GM18508 (cell line): ENCODE measurements around the gene KIF19.

Experiments used
- ATAC-seq: cut with Tn5 transposase; IDR thresholded peaks from one replicate; pipeline ENCODE4 v1.9.1; 2021; ENCODE audit warnings: moderate number of reproducible peaks; ENCODE audit not compliant: insufficient read depth, unreplicated experiment

Gene KIF19

GRCh38 chr17:74304184-74304583, 21.8 kb upstream of the KIF19 start:
- no peak for ATAC-seq

- no peak for ATAC-seq
Observed at GRCh38 chr17:74305865-74306654, 20.0 kb upstream of the KIF19 start.

GRCh38 chr17:74307984-74308773, 17.8 kb upstream of the KIF19 start:
- no peak for ATAC-seq

- no peak for ATAC-seq
Observed at GRCh38 chr17:74309902-74310301, 16.1 kb upstream of the KIF19 start.

GRCh38 chr17:74314877-74315276, 11.1 kb upstream of the KIF19 start:
- no peak for ATAC-seq

- no peak for ATAC-seq
Observed at GRCh38 chr17:74316220-74316619, 9.8 kb upstream of the KIF19 start.

GRCh38 chr17:74317071-74317470, 9.0 kb upstream of the KIF19 start:
- no peak for ATAC-seq

GRCh38 chr17:74318391-74318790, 7.6 kb upstream of the KIF19 start:
- no peak for ATAC-seq

- ATAC-seq: no peak
Observed at GRCh38 chr17:74324521-74324920, 1.5 kb upstream of the KIF19 start.

- ATAC-seq: no peak
Observed at GRCh38 chr17:74325376-74325742, 667 bp upstream of the KIF19 start.

GRCh38 chr17:74326506-74326905, 480 bp downstream of the KIF19 start:
- no peak for ATAC-seq

- no peak for ATAC-seq
Observed at GRCh38 chr17:74328487-74328886, 2.5 kb downstream of the KIF19 start.

GRCh38 chr17:74329378-74329777, 3.4 kb downstream of the KIF19 start:
- no peak for ATAC-seq

GRCh38 chr17:74330446-74330845, 4.4 kb downstream of the KIF19 start:
- ATAC-seq: no peak

GRCh38 chr17:74332017-74332650, 6.1 kb downstream of the KIF19 start:
- no peak for ATAC-seq

- no peak for ATAC-seq
Observed at GRCh38 chr17:74332763-74333283, 6.8 kb downstream of the KIF19 start.

- no peak for ATAC-seq
Observed at GRCh38 chr17:74334393-74335039, 8.5 kb downstream of the KIF19 start.

- ATAC-seq: no peak
Observed at GRCh38 chr17:74335529-74336062, 9.6 kb downstream of the KIF19 start.

GRCh38 chr17:74336307-74336706, 10.3 kb downstream of the KIF19 start:
- ATAC-seq: no peak

- no peak for ATAC-seq
Observed at GRCh38 chr17:74337834-74338500, 11.9 kb downstream of the KIF19 start.
